ENCODE data around the gene TAS2R41. TPM values are rescaled to one million over a fixed set of nuclear protein-coding genes. Genes with fewer than 3 reads are reported as not detected.

Gene TAS2R41
- total and polyA plus RNA-seq, 2 of the 13 experiments (the other 11 are each of a cell fraction or from before 2014, with no cell fraction given) = not detected

- TF ChIP-seq FOXC1 (CRISPR knock-in tag; IDR thresholded peaks at IDR 0.05; ENCODE audit: borderline replicate concordance) (no peak), FUBP1 (CRISPR knock-in tag; IDR thresholded peaks at IDR 0.05; ENCODE audit: borderline replicate concordance) (no peak), GZF1 (CRISPR knock-in tag; IDR thresholded peaks at IDR 0.05) (no peak), CC2D1A (CRISPR knock-in tag; IDR thresholded peaks at IDR 0.05) (no peak), PLRG1 (conservative IDR thresholded peaks at IDR 0.05) (no peak), KAT8 (CRISPR knock-in tag; IDR thresholded peaks at IDR 0.05) (no peak)
These were observed 29.4 kb downstream of the TAS2R41 start (continued) for GRCh38 chr7:143507094-143507518.

GRCh38 chr7:143507534-143508055, 29.9 kb downstream of the TAS2R41 start:
- H3K36me3 ChIP-seq (replicated peaks in 1 of 2; ENCODE audit: control insufficient read depth in 1 of 2, insufficient read depth in 2 of 2, low read length in 2 of 2) = no peaks in the 10 kb centered on the region
- H2AFZ ChIP-seq (ENCODE audit: low read length) = no peak overlapping the region
- no peak overlapping the region for H3K9ac ChIP-seq (ENCODE audit: insufficient read depth, low read depth, low read length)
- H3K4me3 ChIP-seq (replicated peaks in 1 of 3; ENCODE audit: insufficient read depth in 1 of 3, low read depth in 2 of 3, low read length in 3 of 3) = no peak overlapping the region
- DNase-seq (ENCODE audit: low spot score) (no peak), ATAC-seq (no peak), FAIRE-seq (no peak)
- CTCF ChIA-PET (ENCODE audit: low intra/inter-chr PET ratio, low total read pairs) = no interaction called here
- WGBS (ENCODE audit: low lambda C conversion rate) = 22% methylated on average over 5 of the region's 5 CpGs
- no peak overlapping the region for H3K4me2 ChIP-seq (ENCODE audit: low read depth, low read length)
- no peak overlapping the region for H3K27ac ChIP-seq (ENCODE audit: extremely low read length, insufficient read depth, low read length)
- intact Hi-C loops (cut with micrococcal nuclease; ENCODE audit: unreplicated experiment) = no loop called here
- no peaks in the 10 kb centered on the region for H4K20me1 ChIP-seq (ENCODE audit: insufficient read depth, low read length)
- no TSS peak for BruUV-seq (replicated peaks)
- no peaks in the 10 kb centered on the region for H3K9me3 ChIP-seq (ENCODE audit: low read length)
- in situ Hi-C loops (cut with HindIII; ENCODE audit: extremely low pct_ligation_motif_present, low pct_unique_long_range_greater_than_20kb) = no loop called here
- no peaks in the 10 kb centered on the region for H3K79me2 ChIP-seq (ENCODE audit: insufficient read depth, low read length)
- POLR2A ChIA-PET = no interaction called here
- H3K4me1 ChIP-seq (ENCODE audit: insufficient read depth, low read length) = no peaks in the 10 kb centered on the region
- peaks cover 0 to 4% of the 10 kb centered on the region in 2 experiments; a peak in 1 of 5 replicates for H3K27me3 ChIP-seq (ENCODE audit: control insufficient read depth in 1 of 2, insufficient read depth in 2 of 2, low read length in 2 of 2)
- TF ChIP-seq ZNF33A (CRISPR knock-in tag; IDR thresholded peaks at IDR 0.05; ENCODE audit: borderline replicate concordance) (no peak), SNRNP70 (IDR thresholded peaks at IDR 0.05; ENCODE audit: low read depth, low read length) (no peak), CREB3 (CRISPR knock-in tag; IDR thresholded peaks at IDR 0.05) (no peak), AGO2 (optimal IDR thresholded peaks at IDR 0.05; ENCODE audit: low read depth, low read length) (no peak), ZNF558 (CRISPR knock-in tag; IDR thresholded peaks at IDR 0.05; ENCODE audit: borderline replicate concordance) (no peak), ZGPAT (CRISPR knock-in tag; IDR thresholded peaks at IDR 0.05) (no peak), SALL1 (CRISPR knock-in tag; IDR thresholded peaks at IDR 0.05) (no peak), ZNF761 (CRISPR knock-in tag; conservative IDR thresholded peaks at IDR 0.05) (no peak), ZSCAN9 (CRISPR knock-in tag; IDR thresholded peaks at IDR 0.05; ENCODE audit: borderline replicate concordance) (no peak), ZNF160 (CRISPR knock-in tag; IDR thresholded peaks at IDR 0.05) (no peak), ZNF501 (CRISPR knock-in tag; IDR thresholded peaks at IDR 0.05) (no peak), JUN (CRISPR knock-in tag; IDR thresholded peaks at IDR 0.05) (no peak), PHF21A (CRISPR knock-in tag; IDR thresholded peaks at IDR 0.05) (no peak), ZSCAN20 (CRISPR knock-in tag; IDR thresholded peaks at IDR 0.05; ENCODE audit: borderline replicate concordance) (no peak)
